D721Med (cell line): ENCODE data around the gene RHOBTB1.
"Not testable (repeated sequence)": the region's sequence is repeated elsewhere in the genome, so short reads cannot be mapped to it uniquely, and the experiment has no call there.

ENCODE experiments used
- DNase-seq: peaks from one replicate; pipeline ENCODE4 v3.0.0; 2011; ENCODE audit warnings: low spot score; ENCODE audit not compliant: insufficient read length
- FAIRE-seq: peaks from 2 replicates; lab custom pipeline; 2011; peaks lifted over from hg19 to GRCh38; lab: Jason Lieb, UNC
- TF ChIP-seq, protein P1 (sequence below): IDR thresholded peaks from 2 replicates; pipeline ENCODE4 v1.5.1; 2012; ENCODE audit warnings: mild to moderate bottlenecking, control low read depth; ENCODE audit not compliant: insufficient read depth; ENCODE audit errors: missing control alignments

The RHOBTB1 gene

DNA sequence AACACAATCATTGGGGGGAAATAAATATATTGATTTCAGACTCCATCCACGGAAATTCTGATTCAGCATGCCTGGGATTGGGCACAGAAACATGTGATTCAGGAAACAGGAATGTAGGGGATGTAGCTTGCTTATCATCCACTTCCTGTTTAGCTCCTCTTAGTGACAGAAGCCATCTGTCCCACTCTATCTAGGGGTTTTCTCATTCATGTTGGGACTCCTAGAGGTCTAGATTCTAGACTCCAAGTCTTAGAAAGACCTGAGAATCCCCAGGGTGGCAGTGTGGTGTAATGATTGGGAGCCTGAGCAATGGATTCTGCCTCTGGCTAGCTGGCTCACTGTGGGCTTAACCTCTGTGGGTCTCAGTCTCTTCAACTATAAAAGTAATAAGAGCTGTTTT is 97.8 kb downstream of the RHOBTB1 start:
- FAIRE-seq (no peak), DNase-seq (no peak)
- TF ChIP-seq, protein P1, sequence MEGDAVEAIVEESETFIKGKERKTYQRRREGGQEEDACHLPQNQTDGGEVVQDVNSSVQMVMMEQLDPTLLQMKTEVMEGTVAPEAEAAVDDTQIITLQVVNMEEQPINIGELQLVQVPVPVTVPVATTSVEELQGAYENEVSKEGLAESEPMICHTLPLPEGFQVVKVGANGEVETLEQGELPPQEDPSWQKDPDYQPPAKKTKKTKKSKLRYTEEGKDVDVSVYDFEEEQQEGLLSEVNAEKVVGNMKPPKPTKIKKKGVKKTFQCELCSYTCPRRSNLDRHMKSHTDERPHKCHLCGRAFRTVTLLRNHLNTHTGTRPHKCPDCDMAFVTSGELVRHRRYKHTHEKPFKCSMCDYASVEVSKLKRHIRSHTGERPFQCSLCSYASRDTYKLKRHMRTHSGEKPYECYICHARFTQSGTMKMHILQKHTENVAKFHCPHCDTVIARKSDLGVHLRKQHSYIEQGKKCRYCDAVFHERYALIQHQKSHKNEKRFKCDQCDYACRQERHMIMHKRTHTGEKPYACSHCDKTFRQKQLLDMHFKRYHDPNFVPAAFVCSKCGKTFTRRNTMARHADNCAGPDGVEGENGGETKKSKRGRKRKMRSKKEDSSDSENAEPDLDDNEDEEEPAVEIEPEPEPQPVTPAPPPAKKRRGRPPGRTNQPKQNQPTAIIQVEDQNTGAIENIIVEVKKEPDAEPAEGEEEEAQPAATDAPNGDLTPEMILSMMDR: no peak

GRCh38 chr10:60845038-60845437 is 98.9 kb downstream of the RHOBTB1 start:
- TF ChIP-seq, protein P1: no peak
- FAIRE-seq (no peak), DNase-seq (no peak)

- no peak for FAIRE-seq
- TF ChIP-seq, protein P1: no peak
- DNase-seq: no peak
These were observed 101.3 kb downstream of the RHOBTB1 start for GRCh38 chr10:60842694-60843093.

- FAIRE-seq, DNase-seq: not testable (repeated sequence)
These were observed 102.8 kb downstream of the RHOBTB1 start for GRCh38 chr10:60841227-60841626.

- TF ChIP-seq, protein P1: no peak
- FAIRE-seq: no peak
- no peak for DNase-seq
These were observed 108.9 kb downstream of the RHOBTB1 start for GRCh38 chr10:60835049-60835448.

DNA sequence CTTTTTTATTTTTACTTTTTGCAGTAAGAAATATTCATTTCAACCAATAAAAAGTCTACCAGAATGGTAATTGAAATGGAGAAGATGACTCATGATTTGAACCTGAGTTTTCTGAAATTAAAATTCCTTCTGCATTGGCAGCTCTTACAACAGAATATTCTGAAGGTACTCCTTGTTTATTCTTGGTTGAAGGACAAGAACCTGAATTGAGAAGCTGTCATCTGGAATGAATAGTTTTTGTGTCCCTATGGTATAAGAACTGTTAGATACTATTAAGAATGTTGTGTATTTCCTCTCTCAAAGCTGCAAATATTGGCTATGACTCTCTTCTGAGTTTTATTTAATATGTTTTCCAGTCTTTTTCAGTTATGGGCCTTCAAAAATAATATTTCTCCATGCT is 109.6 kb downstream of the RHOBTB1 start:
- DNase-seq: no peak
- TF ChIP-seq, protein P1: no peak
- FAIRE-seq: no peak

- FAIRE-seq, DNase-seq: not testable (repeated sequence)
These were observed 111.8 kb downstream of the RHOBTB1 start for GRCh38 chr10:60832136-60832535.

DNA sequence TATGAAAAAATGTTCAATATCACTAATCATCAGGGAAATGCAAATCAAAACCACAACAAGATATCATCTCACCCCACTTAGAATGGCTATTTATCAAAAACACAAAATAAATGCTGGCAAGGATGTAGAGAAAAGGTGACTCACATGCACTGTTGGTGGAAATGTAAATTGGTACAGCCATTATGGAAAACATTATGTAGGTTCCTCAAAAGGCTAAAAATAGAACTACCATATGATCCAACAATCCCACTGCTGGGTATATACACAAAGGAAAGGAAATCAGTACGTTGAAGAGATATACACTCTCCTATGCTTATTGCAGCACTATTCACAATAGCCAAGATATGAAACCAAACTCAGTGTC is 115.5 kb downstream of the RHOBTB1 start:
- TF ChIP-seq, protein P1: no peak
- DNase-seq (no peak), FAIRE-seq (no peak)
